ENCODE data around the gene RPS15.
"Not testable (repeated sequence)": the region's sequence is repeated elsewhere in the genome, so short reads cannot be mapped to it uniquely, and the experiment has no call there.

RPS15 gene

DNA sequence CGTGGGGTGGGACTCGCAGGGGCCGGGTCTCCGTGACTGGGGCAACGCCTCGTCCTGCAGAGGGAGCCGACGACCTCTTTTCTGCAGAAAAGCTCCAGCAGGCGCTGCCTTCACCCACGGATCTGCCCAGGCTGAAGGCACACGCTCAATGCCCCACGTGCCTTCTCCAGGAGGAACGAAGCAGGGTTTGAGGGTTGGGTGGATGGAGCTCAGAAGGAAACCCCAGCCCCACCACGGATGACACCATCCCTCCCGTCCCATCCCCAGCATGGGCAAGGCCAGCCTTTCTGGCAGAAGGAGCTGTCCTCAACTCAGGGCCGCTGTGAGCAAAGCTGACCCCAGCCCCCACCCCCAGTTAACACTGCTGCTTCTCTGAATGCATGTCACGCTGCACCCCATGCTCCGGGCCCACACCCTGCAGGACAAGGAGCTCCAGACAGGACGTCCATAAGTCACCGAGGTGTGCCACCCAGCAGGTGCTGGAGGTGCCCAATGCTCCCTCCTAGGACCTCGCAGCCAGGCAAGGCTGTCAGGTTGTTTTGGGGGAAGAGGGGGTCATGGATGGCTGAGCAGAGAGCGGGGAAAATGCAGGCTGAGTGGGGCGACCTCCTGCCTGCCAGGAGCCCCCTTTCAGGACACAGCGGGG, 33.4 kb downstream of the RPS15 start:
- no peak for DNase-seq

- DNase-seq = no peak
These were observed 34.3 kb downstream of the RPS15 start for GRCh38 chr19:1472231-1473084.

DNA sequence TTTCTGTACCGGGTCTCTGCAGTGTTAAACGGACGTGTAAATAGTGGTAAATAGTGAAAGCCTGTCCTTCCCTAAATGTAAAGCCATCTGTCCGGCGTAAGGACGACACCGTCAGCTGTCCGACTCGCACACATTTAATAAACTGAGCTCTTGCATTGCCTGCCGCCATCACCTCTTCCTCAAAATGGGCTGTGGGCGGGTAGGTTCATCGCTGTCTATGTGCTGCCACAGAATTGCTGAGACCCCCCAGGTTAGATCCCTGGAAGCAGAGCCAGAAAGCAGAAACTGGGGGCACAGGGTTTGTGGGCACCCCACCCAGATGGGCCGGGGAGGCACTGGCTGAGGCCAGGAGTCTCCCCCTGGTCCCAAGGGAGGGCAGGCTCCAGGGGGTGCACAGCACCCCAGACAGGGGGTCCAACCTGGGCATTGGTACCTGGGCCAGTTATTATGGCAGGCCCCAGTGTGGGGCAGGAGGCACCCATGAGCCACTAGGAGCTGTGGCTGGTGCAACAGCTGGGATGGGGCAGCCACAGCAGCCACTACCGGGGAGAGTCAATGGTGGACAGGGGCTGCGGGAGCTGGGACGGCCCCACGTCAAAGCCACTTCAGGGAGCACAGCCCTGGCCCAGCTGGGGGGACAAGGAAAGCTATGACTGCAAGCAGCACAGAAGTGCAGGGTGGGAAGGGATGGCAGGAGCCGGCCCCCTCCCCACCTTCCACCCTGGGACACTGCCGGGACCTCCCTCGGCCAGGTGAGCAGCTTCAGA, 35.1 kb downstream of the RPS15 start:
- no peak for DNase-seq

GRCh38 chr19:1474011-1474764, 36.0 kb downstream of the RPS15 start:
- DNase-seq = no peak

DNA sequence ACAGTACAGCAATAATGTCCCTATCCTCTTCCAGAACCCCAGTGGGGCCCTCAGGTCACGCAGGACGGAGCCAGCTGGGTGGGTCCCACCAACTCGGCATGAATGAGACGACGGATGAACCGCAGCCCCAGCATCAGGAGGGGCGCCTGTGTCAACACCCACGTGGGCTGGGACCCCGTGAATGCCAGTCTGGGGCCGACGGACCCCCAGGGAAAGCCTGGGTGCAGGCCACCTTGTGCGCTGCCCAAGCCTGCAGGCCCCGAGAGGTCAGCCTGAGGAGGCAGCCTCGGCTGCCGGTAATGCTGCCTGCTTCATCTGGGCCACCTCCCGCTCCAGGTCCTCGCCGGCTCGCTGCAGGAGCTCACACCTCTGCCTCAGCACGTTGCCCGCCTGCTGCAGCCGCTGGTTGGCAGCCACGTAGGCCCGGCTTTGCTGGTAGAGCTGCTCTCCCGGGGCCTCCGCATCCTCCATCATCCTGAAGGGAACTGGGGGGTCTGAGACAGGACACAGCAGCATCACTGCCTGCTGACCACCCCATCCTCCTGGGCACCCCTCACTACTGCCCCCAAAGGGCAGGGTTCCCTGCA, 36.7 kb downstream of the RPS15 start:
- DNase-seq = no peak

DNA sequence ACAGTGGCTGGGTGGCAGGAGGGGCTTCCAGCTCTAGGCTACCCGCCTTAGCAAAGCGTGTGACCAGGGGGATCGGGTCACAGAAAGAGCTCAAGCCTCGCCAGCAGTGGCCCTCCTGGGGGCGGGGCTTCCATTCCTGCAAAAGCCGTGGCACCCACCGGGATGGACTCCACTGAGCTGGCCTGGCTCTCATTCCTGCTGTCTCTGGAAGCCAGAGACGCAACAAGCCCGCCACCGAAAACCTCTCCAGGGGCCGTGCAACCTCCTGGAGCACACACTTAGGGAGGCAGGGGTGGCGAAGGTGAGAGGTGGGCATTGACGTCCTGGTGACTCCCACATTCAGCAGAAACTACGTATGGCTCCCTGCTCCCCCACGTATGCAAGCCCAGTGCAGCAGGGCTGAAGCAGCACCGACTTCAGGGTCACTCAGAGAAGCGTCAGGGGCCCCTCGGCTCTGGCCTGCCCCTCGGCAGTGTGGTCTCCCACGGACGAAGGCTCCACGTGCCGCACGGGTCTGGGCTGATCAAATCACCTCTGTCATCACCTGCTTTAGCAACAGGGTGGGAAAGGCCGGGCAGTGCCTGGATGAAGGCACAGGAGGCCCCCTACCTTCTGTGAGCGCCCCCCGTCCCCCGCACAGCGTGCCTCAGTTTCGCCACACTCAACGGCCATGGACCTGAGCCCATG, 37.7 kb downstream of the RPS15 start:
- no peak for DNase-seq

GRCh38 chr19:1477056-1477455, 38.9 kb downstream of the RPS15 start:
- not testable (repeated sequence) for DNase-seq

DNA sequence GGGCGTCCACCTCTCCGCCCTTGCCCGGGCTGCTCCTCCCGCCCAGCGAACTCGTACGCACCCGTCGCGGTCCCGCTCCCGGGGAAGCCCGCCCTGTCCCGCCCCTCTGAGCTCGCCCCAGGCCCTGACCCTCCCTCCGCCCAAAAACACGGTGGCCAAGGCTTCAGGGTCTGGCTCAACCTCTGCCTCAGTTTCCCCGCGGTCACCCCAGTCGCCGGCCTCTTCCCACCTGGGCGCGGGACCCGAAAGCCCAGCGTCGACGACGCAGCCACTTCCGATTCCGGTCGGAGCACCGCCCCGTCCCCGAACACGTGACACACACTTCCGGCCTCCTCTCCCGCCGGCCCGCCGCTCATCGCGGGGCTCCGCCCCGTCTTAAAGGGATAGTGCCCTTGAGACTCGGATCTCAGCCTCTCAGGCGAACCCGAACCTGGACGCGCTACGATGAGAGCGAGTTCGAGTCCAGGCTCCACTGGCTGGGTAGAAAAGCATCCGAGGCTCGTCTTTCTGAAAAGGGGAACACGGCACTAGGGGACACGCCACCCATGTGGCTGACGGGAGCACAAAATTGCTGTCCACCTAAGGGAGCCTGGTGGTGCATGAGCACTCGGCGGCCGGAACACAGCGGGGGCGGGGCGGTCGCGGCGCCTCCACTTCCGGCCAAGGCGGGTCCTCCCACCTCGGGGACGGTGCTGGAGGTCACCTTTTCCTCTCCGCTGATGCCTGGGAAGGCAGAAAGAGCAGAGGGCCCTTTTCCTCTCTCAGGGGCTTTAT, 40.9 kb downstream of the RPS15 start, which contains the start of gene C19orf25:
C19orf25 (minus strand) TSS at position 282 of the 774 bp plus-strand sequence. CDS start 312 bp downstream, outside the sequence.
- DNase-seq = peak; percentile 92 to 93

DNA sequence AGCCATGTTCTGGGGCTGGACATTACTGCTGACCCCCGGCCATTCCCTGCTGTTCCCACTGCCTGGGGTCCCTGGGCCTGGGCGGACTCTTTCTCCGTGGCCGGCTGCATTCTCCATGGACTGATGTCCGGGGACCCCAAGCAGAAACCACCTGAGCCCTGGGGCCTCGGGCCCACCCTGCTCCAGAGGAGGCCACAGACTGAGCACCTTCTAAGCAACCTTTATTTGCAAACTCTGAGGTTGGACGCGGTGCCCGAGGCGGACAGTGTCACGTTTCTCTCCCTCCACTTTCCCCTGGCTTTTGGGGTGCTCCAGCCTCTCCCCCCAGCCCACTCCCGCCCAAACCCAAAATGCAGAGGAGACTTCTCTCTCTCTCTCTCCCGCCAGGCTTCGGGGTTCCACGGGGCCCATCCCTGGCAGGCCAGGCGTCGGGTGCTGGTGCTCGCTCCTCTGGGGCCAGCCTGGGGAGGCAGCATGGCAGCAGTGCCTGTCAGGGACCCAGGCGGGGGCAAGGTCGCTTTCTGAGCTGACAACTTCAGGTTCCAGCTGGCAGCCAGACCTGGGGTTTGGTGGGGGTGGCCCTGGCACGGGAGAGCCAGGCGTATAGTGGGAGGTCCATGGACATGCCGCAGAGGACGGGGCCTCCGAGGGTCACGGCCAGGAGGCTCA, 43.2 kb downstream of the RPS15 start:
- DNase-seq = no peak

- no peak for DNase-seq
These were observed 43.7 kb downstream of the RPS15 start for GRCh38 chr19:1481893-1482360.

DNA sequence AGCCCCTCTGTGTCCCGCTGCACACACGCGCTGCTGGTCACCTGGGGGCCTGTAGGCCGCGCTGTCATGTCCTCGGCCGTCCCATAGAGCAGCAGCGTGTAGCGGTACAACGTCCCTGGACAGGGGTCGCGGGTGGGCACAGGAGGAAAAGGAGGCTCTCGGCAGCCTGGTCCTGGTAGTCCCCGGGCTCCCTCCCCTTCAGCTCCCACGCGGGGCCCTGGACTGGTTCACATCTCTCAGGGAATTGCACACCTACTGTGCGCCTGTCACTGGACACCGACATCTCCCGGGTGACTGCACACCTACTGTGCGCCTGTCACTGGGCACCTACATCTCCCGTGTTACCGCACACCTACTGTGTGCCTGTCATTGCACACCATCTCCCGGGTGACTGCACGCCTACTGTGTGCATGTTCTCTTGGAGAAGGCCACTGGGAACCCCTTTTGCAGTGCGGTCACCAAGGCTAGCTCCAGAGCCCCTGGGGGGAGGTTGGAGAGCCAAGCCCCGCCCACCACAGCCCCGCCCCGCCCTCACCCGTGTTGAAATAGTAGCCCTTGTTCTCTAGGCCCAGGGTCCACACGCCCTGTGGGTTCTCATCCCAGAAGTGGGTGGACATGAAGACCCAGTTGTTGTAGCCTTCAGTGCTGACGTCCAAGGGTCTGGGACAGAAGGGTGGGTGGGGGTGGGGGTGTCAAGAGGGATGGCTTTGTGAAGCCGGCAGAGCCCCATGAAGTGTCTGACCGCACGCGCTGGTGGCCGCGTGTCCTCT, 44.4 kb downstream of the RPS15 start:
- no peak for DNase-seq

DNA sequence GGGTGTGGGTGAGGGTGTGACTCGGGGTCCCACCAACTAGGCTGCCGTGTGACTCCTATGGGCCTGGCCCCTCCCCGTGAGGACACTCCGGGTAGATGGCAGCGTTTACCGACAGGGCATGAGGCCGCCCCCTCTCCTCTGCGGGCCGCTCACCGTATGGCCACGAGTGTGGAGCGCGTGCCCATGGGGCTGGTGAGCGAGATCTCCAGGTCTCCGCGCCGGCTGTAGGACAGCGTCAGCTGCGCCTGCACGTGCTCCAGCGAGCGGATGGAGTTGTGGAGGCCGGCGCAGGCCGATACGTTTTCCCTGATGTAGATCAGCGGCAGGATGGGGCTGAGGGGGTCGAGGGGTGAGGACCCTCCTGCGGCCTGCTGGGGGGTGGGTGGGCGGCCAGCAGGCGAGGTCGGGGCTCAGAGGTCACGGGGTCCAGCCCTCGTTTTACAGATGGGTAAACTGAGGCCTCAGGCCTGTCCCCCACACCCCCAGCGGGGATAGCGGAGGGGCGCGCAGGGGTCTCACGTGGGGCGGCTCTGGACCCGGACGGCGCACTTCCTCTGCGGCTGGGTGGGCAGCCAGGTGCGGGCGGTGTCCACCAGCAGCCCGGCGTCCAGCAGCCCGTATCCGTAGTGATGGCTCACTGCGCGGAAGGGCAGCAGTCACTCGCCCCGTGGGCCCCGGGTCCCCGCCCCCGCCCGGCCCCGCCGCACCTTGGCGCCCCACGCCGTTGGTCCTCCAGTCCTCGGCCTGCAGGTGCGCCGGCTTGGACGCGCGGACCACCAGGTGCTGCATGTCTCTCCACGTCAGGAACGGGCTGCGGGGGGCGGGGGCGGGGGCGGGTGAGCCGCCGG, 45.2 kb downstream of the RPS15 start:
- no peak for DNase-seq

GRCh38 chr19:1483979-1484428, 45.8 kb downstream of the RPS15 start:
- DNase-seq = no peak

GRCh38 chr19:1486720-1487575, 48.8 kb downstream of the RPS15 start:
- no peak for DNase-seq

- no peak for DNase-seq
These were observed 49.5 kb downstream of the RPS15 start for GRCh38 chr19:1487576-1488281.

- DNase-seq = no peak
These were observed 50.0 kb downstream of the RPS15 start for GRCh38 chr19:1488282-1488601.

All from CD4-positive, alpha-beta T cell treated with Interleukin-1 beta for 1 hour (primary cell).